PC-3 (cell line): Measurements from ENCODE around the gene RALGPS1. TPM values are rescaled to one million over a fixed set of nuclear protein-coding genes. Genes with fewer than 3 reads are reported as not detected.
A peak's percentile ranks its signal among the peaks of the same experiment; 100 is the strongest.

Experiments used
- ATAC-seq: fragments of 200-7000 bp; cut with Tn5 transposase; 2 replicates; pipeline ENCODE4 v1.9.1; 2020; ENCODE audit warnings: mild to moderate bottlenecking, moderate library complexity
- BruUV-seq: library from RNA; stranded (reverse); fragments of 400-500 nt; replicated peaks from 2 replicates; lab custom pipeline; 2021; lab: Mats Ljungman, UMichigan
- CTCF ChIA-PET: fragments of 300-600 bp; sonication (Branson Sonifier 250); formaldehyde crosslinking; loops from one replicate; lab custom pipeline; 2022; ENCODE audit warnings: antibody characterized with exemption; lab: Charles Lee
- POLR2A ChIA-PET: fragments of 300-600 bp; sonication (Branson Sonifier 250); formaldehyde crosslinking; loops from one replicate; lab custom pipeline; 2022; ENCODE audit warnings: antibody characterized with exemption; ENCODE audit not compliant: unreplicated experiment; lab: Charles Lee
- DNase-seq: peaks from one replicate; pipeline ENCODE4 v3.0.0-alpha.2; 2015
- H2AFZ ChIP-seq: fragments of 300-600 bp; sonication (generic); 2 replicates; pipeline ENCODE4 v1.6.0; 2016; ENCODE audit warnings: antibody characterized with exemption, low read length
- H3F3A ChIP-seq: fragments of 300-600 bp; sonication (generic); one replicate; pipeline ENCODE4 v1.6.0; 2017; ENCODE audit warnings: antibody characterized with exemption, low read length, control low read depth, mild to moderate bottlenecking; ENCODE audit not compliant: unreplicated experiment
- H3K27ac ChIP-seq: fragments of 300-600 bp; sonication (generic); 2 replicates; pipeline ENCODE4 v1.5.1; 2016; ENCODE audit warnings: mild to moderate bottlenecking, low read length
- H3K27me3 ChIP-seq: fragments of 300-600 bp; sonication (generic); 2 replicates; pipeline ENCODE4 v1.6.1; 2016; ENCODE audit warnings: low read length, mixed read lengths
- H3K36me3 ChIP-seq: fragments of 300-600 bp; sonication (generic); 2 replicates; pipeline ENCODE4 v1.6.1; 2016; ENCODE audit warnings: low read depth, mixed run types, low read length, mixed read lengths
- H3K4me1 ChIP-seq: fragments of 300-600 bp; sonication (generic); 2 replicates; pipeline ENCODE4 v1.5.1; 2016; ENCODE audit warnings: low read length; ENCODE audit not compliant: insufficient read depth
- H3K4me2 ChIP-seq: fragments of 300-600 bp; sonication (generic); 2 replicates; pipeline ENCODE4 v1.6.0; 2016; ENCODE audit warnings: low read length
- H3K4me3 ChIP-seq: fragments of 300-600 bp; sonication (generic); 2 replicates; pipeline ENCODE4 v1.5.1; 2016; ENCODE audit warnings: mild to moderate bottlenecking, low read length, mixed read lengths
- H3K79me2 ChIP-seq: fragments of 300-600 bp; sonication (generic); 2 replicates; pipeline ENCODE4 v1.6.1; 2017; ENCODE audit warnings: low read length, mixed read lengths
- H3K9ac ChIP-seq: fragments of 300-600 bp; sonication (generic); 2 replicates; pipeline ENCODE4 v1.6.0; 2016; ENCODE audit warnings: mild to moderate bottlenecking, low read length
- H3K9me2 ChIP-seq: fragments of 300-600 bp; sonication (generic); replicated peaks from 2 replicates; pipeline ENCODE4 v1.6.1; 2016; ENCODE audit warnings: mixed run types, low read length, mixed read lengths
- H3K9me3 ChIP-seq: fragments of 300-600 bp; sonication (generic); 2 replicates; pipeline ENCODE4 v1.6.1; 2016; ENCODE audit warnings: low read length, mixed read lengths
- H4K20me1 ChIP-seq: fragments of 300-600 bp; sonication (generic); 2 replicates; pipeline ENCODE4 v1.6.1; 2016; ENCODE audit warnings: low read length, mixed read lengths
- EZH2 ChIP-seq: fragments of 300-600 bp; sonication (generic); IDR thresholded peaks from one replicate; pipeline ENCODE4 v1.6.1; 2017; ENCODE audit warnings: antibody characterized with exemption, mild to moderate bottlenecking, low read length; ENCODE audit not compliant: unreplicated experiment
- EZH2phosphoT487 ChIP-seq: fragments of 300-600 bp; sonication (generic); IDR thresholded peaks from 2 replicates; pipeline ENCODE4 v1.6.1; 2018; ENCODE audit warnings: mild to moderate bottlenecking, antibody characterized with exemption, low read length, borderline replicate concordance
- intact Hi-C: fragments of 100-400 bp; cut with micrococcal nuclease; formaldehyde crosslinking; loops from 2 replicates; pipeline ENCODE4 v1.9.0; 2023
- total RNA-seq: library from RNA; depleted of rRNA; stranded (reverse); fragments of >200 nt; gene quantifications from 2 replicates; pipeline ENCODE4 v1.2.3, GENCODE V29; 2014
- TF ChIP-seq, protein P1 (sequence below): fragments of 300-600 bp; sonication (generic); conservative IDR thresholded peaks from 2 replicates; pipeline ENCODE4 v1.5.1; 2017; ENCODE audit warnings: antibody characterized with exemption, low read depth, mild to moderate bottlenecking, low read length

Gene RALGPS1
- total RNA-seq, 1 experiment from 2014 or later = 10.2 TPM

GRCh38 chr9:127061411-127061810 lies 146.8 kb downstream of the RALGPS1 start:
- TF ChIP-seq EZH2phosphoT487 = no peak
- no peak for TF ChIP-seq EZH2
- TF ChIP-seq, protein P1, sequence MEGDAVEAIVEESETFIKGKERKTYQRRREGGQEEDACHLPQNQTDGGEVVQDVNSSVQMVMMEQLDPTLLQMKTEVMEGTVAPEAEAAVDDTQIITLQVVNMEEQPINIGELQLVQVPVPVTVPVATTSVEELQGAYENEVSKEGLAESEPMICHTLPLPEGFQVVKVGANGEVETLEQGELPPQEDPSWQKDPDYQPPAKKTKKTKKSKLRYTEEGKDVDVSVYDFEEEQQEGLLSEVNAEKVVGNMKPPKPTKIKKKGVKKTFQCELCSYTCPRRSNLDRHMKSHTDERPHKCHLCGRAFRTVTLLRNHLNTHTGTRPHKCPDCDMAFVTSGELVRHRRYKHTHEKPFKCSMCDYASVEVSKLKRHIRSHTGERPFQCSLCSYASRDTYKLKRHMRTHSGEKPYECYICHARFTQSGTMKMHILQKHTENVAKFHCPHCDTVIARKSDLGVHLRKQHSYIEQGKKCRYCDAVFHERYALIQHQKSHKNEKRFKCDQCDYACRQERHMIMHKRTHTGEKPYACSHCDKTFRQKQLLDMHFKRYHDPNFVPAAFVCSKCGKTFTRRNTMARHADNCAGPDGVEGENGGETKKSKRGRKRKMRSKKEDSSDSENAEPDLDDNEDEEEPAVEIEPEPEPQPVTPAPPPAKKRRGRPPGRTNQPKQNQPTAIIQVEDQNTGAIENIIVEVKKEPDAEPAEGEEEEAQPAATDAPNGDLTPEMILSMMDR = no peak
- BruUV-seq = no TSS peak
- CTCF ChIA-PET = no interaction called here

GRCh38 chr9:127064335-127064734 lies 149.8 kb downstream of the RALGPS1 start:
- Histone ChIP-seq H3K27ac (no peak overlapping the region), H2AFZ (no peak overlapping the region), H3K36me3 (no peaks in the 10 kb centered on the region), H3K9me3 (no peaks in the 10 kb centered on the region), H3K4me1 (peaks cover 30% of the 10 kb centered on the region), H3K4me2 (peak overlapping the region; percentile 24; the same call in 1 of the 2 replicates), H3K79me2 (no peaks in the 10 kb centered on the region), H3K4me3 (no peak overlapping the region), H3F3A (no peaks in the 10 kb centered on the region), H3K9ac (no peak overlapping the region), H3K9me2 (no peaks in the 10 kb centered on the region), H3K27me3 (no peaks in the 10 kb centered on the region), H4K20me1 (no peaks in the 10 kb centered on the region)
- DNase-seq = no peak
- ChIA-PET CTCF (no interaction called here), POLR2A (no interaction called here)
- intact Hi-C loops = no loop called here
- BruUV-seq = no TSS peak
- TF ChIP-seq, protein P1 = no peak
- no peak for TF ChIP-seq EZH2
- TF ChIP-seq EZH2phosphoT487 = no peak
- ATAC-seq = no peak

More at GRCh38 chr9:127061411-127061810, 146.8 kb downstream of the RALGPS1 start:
- no peak overlapping the region for H3K4me3 ChIP-seq
- no peaks in the 10 kb centered on the region for H4K20me1 ChIP-seq
- no peaks in the 10 kb centered on the region for H3K9me3 ChIP-seq
- peaks cover 9% of the 10 kb centered on the region; the same call in 1 of the 2 replicates for H3K4me1 ChIP-seq
- H3K9me2 ChIP-seq = no peaks in the 10 kb centered on the region
- intact Hi-C loops = no loop called here
- no peak overlapping the region for H2AFZ ChIP-seq
- no peaks in the 10 kb centered on the region for H3F3A ChIP-seq
- ATAC-seq = no peak
- no peaks in the 10 kb centered on the region for H3K36me3 ChIP-seq
- no peak overlapping the region for H3K27ac ChIP-seq
- H3K27me3 ChIP-seq = no peaks in the 10 kb centered on the region
- POLR2A ChIA-PET = no interaction called here
- no peak overlapping the region for H3K9ac ChIP-seq
- H3K4me2 ChIP-seq = no peak overlapping the region
- no peaks in the 10 kb centered on the region for H3K79me2 ChIP-seq
- DNase-seq = no peak

DNA sequence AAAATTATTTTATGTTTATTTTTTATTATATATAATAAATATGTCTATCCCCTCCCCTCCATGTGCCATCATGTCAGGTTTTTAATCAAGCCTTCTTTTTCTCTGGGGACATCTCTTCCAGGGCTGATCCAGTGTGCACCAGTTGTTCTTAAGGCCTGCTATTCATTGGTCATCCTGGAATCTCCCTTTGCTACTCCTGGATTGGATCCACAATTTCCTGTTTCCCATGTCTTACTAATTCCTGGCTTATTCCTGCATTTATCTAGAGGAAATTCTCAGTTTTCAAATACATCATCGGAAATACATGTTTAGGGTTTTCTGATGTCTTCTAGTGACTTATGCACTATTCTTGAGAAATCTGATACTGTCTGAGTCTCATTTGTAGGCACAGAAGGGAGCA lies 151.0 kb downstream of the RALGPS1 start:
- BruUV-seq = no TSS peak
- H3K4me1 ChIP-seq = peaks cover 30% of the 10 kb centered on the region
- peak; percentile 20 for DNase-seq
- no peaks in the 10 kb centered on the region for H3K79me2 ChIP-seq
- H3F3A ChIP-seq = no peaks in the 10 kb centered on the region
- H3K9me3 ChIP-seq = no peaks in the 10 kb centered on the region
- H3K9ac ChIP-seq = no peak overlapping the region
- no peaks in the 10 kb centered on the region for H3K9me2 ChIP-seq
- no peak overlapping the region for H2AFZ ChIP-seq
- H3K4me3 ChIP-seq = no peak overlapping the region
- H3K4me2 ChIP-seq = no peak overlapping the region
- POLR2A ChIA-PET = no interaction called here
- H3K36me3 ChIP-seq = no peaks in the 10 kb centered on the region
- peak overlapping the region; percentile 55 for H3K27ac ChIP-seq
- CTCF ChIA-PET = no interaction called here
- TF ChIP-seq, protein P1 = no peak
- H3K27me3 ChIP-seq = no peaks in the 10 kb centered on the region
- H4K20me1 ChIP-seq = no peaks in the 10 kb centered on the region
- intact Hi-C loops = no loop called here
- ATAC-seq = no peak
